Activated naive CD8-positive, alpha-beta T cell treated with anti-CD3 and anti-CD28 coated beads, Interleukin-2, amount 50 U/mL, for 24 hours (primary cell): Measurements from ENCODE around the gene STK39.

ENCODE experiments used
- ATAC-seq: fragments of 150-1000 bp; cut with Tn5 transposase; one replicate; pipeline ENCODE4 v1.10.0; 2021
- DNase-seq: peaks from one replicate; pipeline ENCODE4 v3.0.0; 2021
- H3K27ac Mint-ChIP-seq: one replicate; pipeline ENCODE4 v1.8.0; 2021; ENCODE audit warnings: mild to moderate bottlenecking, mixed read lengths
- H3K27me3 Mint-ChIP-seq: one replicate; pipeline ENCODE4 v1.8.0; 2021; ENCODE audit warnings: mixed read lengths
- H3K36me3 Mint-ChIP-seq: one replicate; pipeline ENCODE4 v1.8.0; 2021; ENCODE audit warnings: low read depth, mixed read lengths
- H3K4me1 Mint-ChIP-seq: one replicate; pipeline ENCODE4 v1.8.0; 2021; ENCODE audit warnings: mixed read lengths
- H3K4me3 Mint-ChIP-seq: one replicate; pipeline ENCODE4 v1.8.0; 2021; ENCODE audit warnings: mild to moderate bottlenecking, moderate library complexity, mixed read lengths
- H3K9me3 Mint-ChIP-seq: one replicate; pipeline ENCODE4 v1.8.0; 2021; ENCODE audit warnings: mixed read lengths

STK39 gene

GRCh38 chr2:167957662-167958061 lies 289.7 kb downstream of the STK39 start:
- DNase-seq (no peak), ATAC-seq (no peak)
- Mint-ChIP-seq H3K4me3 (no peak overlapping the region), H3K27ac (no peak overlapping the region), H3K4me1 (no peaks in the 10 kb centered on the region), H3K27me3 (no peaks in the 10 kb centered on the region), H3K36me3 (peaks cover 37% of the 10 kb centered on the region), H3K9me3 (no peaks in the 10 kb centered on the region)

GRCh38 chr2:167955264-167955906 lies 292.0 kb downstream of the STK39 start:
- Mint-ChIP-seq H3K27me3 (no peaks in the 10 kb centered on the region), H3K4me3 (no peak overlapping the region), H3K9me3 (peaks cover 3% of the 10 kb centered on the region), H3K4me1 (no peaks in the 10 kb centered on the region), H3K27ac (no peak overlapping the region), H3K36me3 (peaks cover 30% of the 10 kb centered on the region)
- no peak for DNase-seq
- ATAC-seq = no peak

GRCh38 chr2:167954495-167954894 lies 292.9 kb downstream of the STK39 start:
- ATAC-seq (no peak), DNase-seq (no peak)
- H3K4me3 Mint-ChIP-seq = no peak overlapping the region
- H3K27ac Mint-ChIP-seq = no peak overlapping the region
- H3K27me3 Mint-ChIP-seq = no peaks in the 10 kb centered on the region
- peaks cover 26% of the 10 kb centered on the region for H3K36me3 Mint-ChIP-seq
- no peaks in the 10 kb centered on the region for H3K4me1 Mint-ChIP-seq
- H3K9me3 Mint-ChIP-seq = peaks cover 3% of the 10 kb centered on the region

DNA sequence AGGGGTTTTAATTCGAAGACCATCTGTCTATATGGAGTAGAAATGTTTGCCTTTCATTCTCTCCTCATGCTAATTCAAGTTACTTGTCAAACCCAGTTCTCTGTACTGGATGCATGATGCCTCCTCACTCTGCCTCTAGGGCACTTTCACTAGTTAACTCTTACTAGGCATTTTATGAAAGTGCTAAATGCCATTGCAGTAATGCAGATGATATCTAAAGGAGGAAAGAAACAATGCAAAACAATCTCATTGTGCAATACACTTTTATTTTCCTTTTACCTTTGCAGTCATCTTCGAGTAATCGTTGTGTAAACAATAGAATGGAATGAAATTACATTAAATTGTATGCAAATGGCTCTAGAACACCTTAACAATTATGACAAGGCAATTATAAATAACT lies 293.6 kb downstream of the STK39 start:
- no peak overlapping the region for H3K4me3 Mint-ChIP-seq
- ATAC-seq (no peak), DNase-seq (no peak)
- no peaks in the 10 kb centered on the region for H3K4me1 Mint-ChIP-seq
- H3K27ac Mint-ChIP-seq = no peak overlapping the region
- peaks cover 8% of the 10 kb centered on the region for H3K9me3 Mint-ChIP-seq
- H3K36me3 Mint-ChIP-seq = peaks cover 23% of the 10 kb centered on the region
- H3K27me3 Mint-ChIP-seq = no peaks in the 10 kb centered on the region

- Mint-ChIP-seq H3K4me1 (no peaks in the 10 kb centered on the region), H3K9me3 (peaks cover 17% of the 10 kb centered on the region), H3K36me3 (peaks cover 11% of the 10 kb centered on the region), H3K27ac (no peak overlapping the region), H3K4me3 (no peak overlapping the region), H3K27me3 (no peaks in the 10 kb centered on the region)
- no peak for DNase-seq
- ATAC-seq = no peak
Measured at GRCh38 chr2:167950571-167950970, 296.8 kb downstream of the STK39 start.

GRCh38 chr2:167946441-167946841 lies 301.0 kb downstream of the STK39 start:
- DNase-seq = no peak
- Mint-ChIP-seq H3K36me3 (peaks cover 3% of the 10 kb centered on the region), H3K4me3 (no peak overlapping the region), H3K4me1 (no peaks in the 10 kb centered on the region), H3K27ac (no peak overlapping the region), H3K9me3 (peaks cover 17% of the 10 kb centered on the region), H3K27me3 (peaks cover 3% of the 10 kb centered on the region)
- no peak for ATAC-seq

GRCh38 chr2:167945660-167946368 lies 301.6 kb downstream of the STK39 start:
- DNase-seq = no peak
- Mint-ChIP-seq H3K9me3 (peaks cover 13% of the 10 kb centered on the region), H3K27me3 (peaks cover 4% of the 10 kb centered on the region), H3K4me1 (no peaks in the 10 kb centered on the region), H3K27ac (no peak overlapping the region), H3K36me3 (no peaks in the 10 kb centered on the region), H3K4me3 (no peak overlapping the region)
- no peak for ATAC-seq

DNA sequence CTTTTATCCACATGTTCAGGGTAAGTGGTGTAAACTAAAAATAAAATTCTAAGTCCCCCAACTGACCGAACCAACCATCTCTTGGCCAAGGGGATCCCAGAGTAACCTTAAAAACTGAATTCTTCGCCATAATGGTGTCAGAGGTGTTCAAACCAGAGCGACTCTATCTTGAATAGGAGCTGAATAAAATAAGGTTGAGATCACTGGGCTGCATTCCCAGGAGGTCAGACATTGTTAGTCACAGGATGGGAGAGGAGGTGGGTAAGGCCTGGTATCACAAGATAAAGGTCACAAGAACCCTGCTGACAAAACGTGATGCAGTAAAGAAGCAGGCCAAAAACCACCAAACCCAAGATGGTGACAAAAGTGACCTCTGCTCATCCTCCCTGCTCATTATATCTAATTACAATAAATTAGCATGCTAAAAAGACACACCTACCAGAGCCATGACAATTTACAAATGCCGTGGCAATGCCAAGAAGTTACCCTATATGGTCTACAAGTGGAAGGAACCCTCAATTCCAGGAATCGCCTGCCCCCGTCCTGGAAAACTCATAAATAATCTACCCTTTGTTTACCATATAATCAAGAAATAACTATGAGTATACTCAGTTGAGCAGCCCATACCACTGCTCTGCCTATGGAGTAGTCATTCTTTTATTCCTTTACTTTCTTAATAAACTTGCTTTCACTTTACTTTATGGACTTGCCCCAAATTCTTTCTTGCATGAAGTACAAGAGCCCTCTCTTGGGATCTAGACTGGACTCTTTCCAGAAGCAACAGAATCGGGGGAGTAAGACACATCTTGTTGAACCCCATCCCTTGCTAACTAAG lies 302.4 kb downstream of the STK39 start:
- ATAC-seq = no peak
- Mint-ChIP-seq H3K36me3 (no peaks in the 10 kb centered on the region), H3K27ac (no peak overlapping the region), H3K4me1 (no peaks in the 10 kb centered on the region), H3K4me3 (no peak overlapping the region), H3K27me3 (peaks cover 9% of the 10 kb centered on the region), H3K9me3 (peaks cover 13% of the 10 kb centered on the region)
- no peak for DNase-seq

GRCh38 chr2:167943897-167944296 lies 303.5 kb downstream of the STK39 start:
- ATAC-seq = no peak
- Mint-ChIP-seq H3K4me1 (no peaks in the 10 kb centered on the region), H3K9me3 (peaks cover 10% of the 10 kb centered on the region), H3K27ac (no peak overlapping the region), H3K27me3 (peaks cover 9% of the 10 kb centered on the region), H3K4me3 (no peak overlapping the region), H3K36me3 (no peaks in the 10 kb centered on the region)
- DNase-seq = no peak

- H3K4me1 Mint-ChIP-seq = no peaks in the 10 kb centered on the region
- H3K27me3 Mint-ChIP-seq = peaks cover 9% of the 10 kb centered on the region
- H3K36me3 Mint-ChIP-seq = no peaks in the 10 kb centered on the region
- peaks cover 4% of the 10 kb centered on the region for H3K9me3 Mint-ChIP-seq
- H3K27ac Mint-ChIP-seq = no peak overlapping the region
- DNase-seq = no peak
- ATAC-seq = no peak
- H3K4me3 Mint-ChIP-seq = no peak overlapping the region
Measured at GRCh38 chr2:167943368-167943767, 304.0 kb downstream of the STK39 start.

DNA sequence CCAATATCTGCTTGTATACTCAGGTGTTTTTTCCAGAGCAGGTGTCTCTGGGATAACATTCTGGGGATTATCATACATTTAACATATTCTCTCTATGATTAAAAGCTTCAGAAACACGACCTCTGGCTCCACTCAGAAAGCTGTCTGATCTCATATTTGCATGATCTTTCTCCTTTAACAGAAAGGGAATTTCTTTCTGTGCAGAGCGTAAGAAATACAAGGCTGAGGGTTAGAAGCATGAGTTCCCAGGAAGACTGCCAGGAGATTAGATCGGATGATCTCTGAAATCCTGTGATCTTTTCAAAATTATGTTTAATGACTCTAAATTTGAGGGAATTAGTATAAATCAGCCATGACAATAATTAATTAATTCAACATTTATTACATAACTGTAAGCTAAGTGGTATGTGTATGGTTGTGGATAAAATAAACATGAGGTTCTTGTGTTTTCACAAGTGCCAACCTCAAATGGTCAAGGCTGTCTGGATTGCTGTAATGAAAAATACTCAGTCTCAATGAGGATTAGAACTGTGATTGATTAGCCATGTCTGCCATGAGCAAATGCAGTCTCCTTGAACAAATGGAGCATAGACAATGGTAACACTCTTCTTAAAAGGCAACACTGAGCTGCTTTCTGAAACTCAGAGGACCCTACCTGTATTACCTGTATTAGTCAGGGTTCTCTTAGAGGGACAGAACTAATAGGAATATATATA lies 304.9 kb downstream of the STK39 start:
- H3K27ac Mint-ChIP-seq = no peak overlapping the region
- ATAC-seq (no peak), DNase-seq (no peak)
- H3K4me1 Mint-ChIP-seq = no peaks in the 10 kb centered on the region
- H3K36me3 Mint-ChIP-seq = no peaks in the 10 kb centered on the region
- peaks cover 11% of the 10 kb centered on the region for H3K27me3 Mint-ChIP-seq
- H3K9me3 Mint-ChIP-seq = no peaks in the 10 kb centered on the region
- no peak overlapping the region for H3K4me3 Mint-ChIP-seq

- ATAC-seq (no peak), DNase-seq (no peak)
- Mint-ChIP-seq H3K4me1 (no peaks in the 10 kb centered on the region), H3K27me3 (peaks cover 11% of the 10 kb centered on the region), H3K9me3 (no peaks in the 10 kb centered on the region), H3K4me3 (no peak overlapping the region), H3K27ac (no peak overlapping the region), H3K36me3 (no peaks in the 10 kb centered on the region)
Measured at GRCh38 chr2:167941604-167942003, 305.8 kb downstream of the STK39 start.

- no peaks in the 10 kb centered on the region for H3K36me3 Mint-ChIP-seq
- no peaks in the 10 kb centered on the region for H3K4me1 Mint-ChIP-seq
- no peak overlapping the region for H3K27ac Mint-ChIP-seq
- DNase-seq (no peak), ATAC-seq (no peak)
- no peak overlapping the region for H3K4me3 Mint-ChIP-seq
- H3K27me3 Mint-ChIP-seq = peaks cover 11% of the 10 kb centered on the region
- no peaks in the 10 kb centered on the region for H3K9me3 Mint-ChIP-seq
Measured at GRCh38 chr2:167940734-167941507, 306.5 kb downstream of the STK39 start.

DNA sequence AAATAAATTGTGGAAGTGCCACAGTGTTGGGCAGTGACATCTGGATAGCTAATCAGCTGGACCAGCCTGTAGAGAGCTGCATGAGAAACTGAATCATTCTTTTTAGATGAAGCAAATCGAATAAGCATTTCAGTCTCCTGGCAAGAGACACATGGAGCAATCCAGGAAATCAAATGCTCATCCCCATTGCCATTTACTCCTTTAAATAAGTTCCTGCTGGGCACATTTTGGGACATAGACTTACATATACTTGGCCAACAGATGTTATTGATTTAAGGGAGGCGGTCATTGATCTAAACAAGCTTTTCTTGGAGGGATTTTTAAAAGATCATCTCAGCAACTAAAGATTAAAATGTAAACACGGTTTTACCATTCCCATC lies 307.1 kb downstream of the STK39 start:
- H3K9me3 Mint-ChIP-seq = no peaks in the 10 kb centered on the region
- H3K27me3 Mint-ChIP-seq = peaks cover 11% of the 10 kb centered on the region
- H3K4me3 Mint-ChIP-seq = no peak overlapping the region
- ATAC-seq = no peak
- H3K4me1 Mint-ChIP-seq = no peaks in the 10 kb centered on the region
- DNase-seq = no peak
- H3K36me3 Mint-ChIP-seq = no peaks in the 10 kb centered on the region
- no peak overlapping the region for H3K27ac Mint-ChIP-seq
